Fibroblast of lung (primary cell): ENCODE measurements around the gene MPRIP. TPM values are rescaled to one million over a fixed set of nuclear protein-coding genes. Genes with fewer than 3 reads are reported as not detected.

Experiments used
- DNase-seq, 2 donors: peaks; one replicate each; pipeline versions ENCODE4 v3.0.0 to v3.0.0-alpha.2; 2010; ENCODE audit warnings: low read depth in 2 of 2
- H2AFZ ChIP-seq: 2 replicates; pipeline ENCODE4 v1.5.1; 2012; ENCODE audit warnings: low read length, control low read depth, inconsistent platforms
- H3K27ac ChIP-seq: 2 replicates; pipeline ENCODE4 v1.5.1; 2011; ENCODE audit warnings: low read length, control low read depth; ENCODE audit not compliant: insufficient read depth
- H3K27me3 ChIP-seq: 2 replicates; pipeline ENCODE4 v1.5.1; 2011; ENCODE audit warnings: mild to moderate bottlenecking, low read length; ENCODE audit not compliant: control insufficient read depth, insufficient read depth
- H3K36me3 ChIP-seq: 2 replicates; pipeline ENCODE4 v1.5.1; 2011; ENCODE audit warnings: low read length; ENCODE audit not compliant: control insufficient read depth, insufficient read depth
- H3K4me1 ChIP-seq: 2 replicates; pipeline ENCODE4 v1.5.1; 2011; ENCODE audit warnings: low read length; ENCODE audit not compliant: control insufficient read depth, insufficient read depth; ENCODE audit errors: extremely low read depth
- H3K4me2 ChIP-seq: 2 replicates; pipeline ENCODE4 v1.5.1; 2011; ENCODE audit warnings: low read length, control low read depth; ENCODE audit not compliant: insufficient read depth; ENCODE audit errors: extremely low read depth
- H3K4me3 ChIP-seq, 4 experiments: fragments of 200-600 bp in 1 of 4; sonication (generic) in 1 of 4; replicated peaks in 1 of 4; 2 replicates each; pipeline ENCODE4 v1.5.1; 2011 to 2016; ENCODE audit warnings: low read length in 4 of 4, low read depth in 3 of 4, mild to moderate bottlenecking in 3 of 4, control low read depth in 2 of 4, inconsistent platforms in 1 of 4, mixed read lengths in 1 of 4; ENCODE audit not compliant: insufficient read depth in 1 of 4; ENCODE audit errors: control extremely low read depth in 1 of 4
- H3K79me2 ChIP-seq: 2 replicates; pipeline ENCODE4 v1.5.1; 2012; ENCODE audit warnings: mild to moderate bottlenecking, low read length, inconsistent platforms; ENCODE audit not compliant: control insufficient read depth, insufficient read depth
- H3K9ac ChIP-seq: 2 replicates; pipeline ENCODE4 v1.5.1; 2011; ENCODE audit warnings: mild to moderate bottlenecking, low read length, control low read depth; ENCODE audit not compliant: insufficient read depth
- H3K9me3 ChIP-seq: 2 replicates; pipeline ENCODE4 v1.5.1; 2012; ENCODE audit warnings: low read depth, low read length; ENCODE audit not compliant: control insufficient read depth, insufficient read depth
- H4K20me1 ChIP-seq: 2 replicates; pipeline ENCODE4 v1.5.1; 2011; ENCODE audit warnings: low read length; ENCODE audit not compliant: control insufficient read depth, insufficient read depth; ENCODE audit errors: extremely low read depth
- CTCF ChIP-seq, 2 donors: IDR thresholded peaks in 1 of 2; conservative IDR thresholded peaks in 1 of 2; 1 replicate in 1 of 2; 2 replicates in 1 of 2; pipeline ENCODE4 v1.5.1; 2011 to 2012; ENCODE audit warnings: low read length in 2 of 2, control low read depth in 1 of 2, inconsistent platforms in 1 of 2, low read depth in 1 of 2, mild to moderate bottlenecking in 1 of 2
- EZH2 ChIP-seq: IDR thresholded peaks from 2 replicates; pipeline ENCODE4 v1.5.1; 2012; ENCODE audit warnings: low read length, control low read depth, mild to moderate bottlenecking; ENCODE audit errors: missing control alignments
- polyA plus RNA-seq, 2 donors: library from polyadenylated mRNA; depleted of rRNA in 1 of 2; stranded (reverse) in 1 of 2; unstranded in 1 of 2; fragments of >200 nt; gene quantifications; 2 replicates each; pipeline ENCODE4 v1.2.1, GENCODE V29; 2011 to 2012; ENCODE audit warnings: missing spikeins in 1 of 2
- total RNA-seq: library from RNA; depleted of rRNA; stranded (reverse); fragments of >200 nt; gene quantifications from 2 replicates; pipeline ENCODE4 v1.2.1, GENCODE V29; 2014

Gene MPRIP
- total and polyA plus RNA-seq, 2 donors (not counting 1 experiment from before 2014, with no cell fraction given): 104 to 124 TPM

GRCh38 chr17:17236295-17237025, 194.2 kb downstream of the MPRIP start:
- H3K79me2 ChIP-seq: peaks cover 49% of the 10 kb centered on the region
- H3K4me3 ChIP-seq: peak overlapping the region; percentile 85 to 98 (median 89)
- H3K36me3 ChIP-seq: peaks cover 6% of the 10 kb centered on the region
- peaks cover 2% of the 10 kb centered on the region for H3K4me1 ChIP-seq
- peak overlapping the region; percentile 99 for H3K4me2 ChIP-seq
- TF ChIP-seq CTCF (conservative IDR thresholded peaks at IDR 0.05 in 1 of 2, IDR thresholded peaks at IDR 0.05 in 1 of 2; ENCODE audit: low read depth in 1 of 2, low read length in 2 of 2): no peak
- no peak for TF ChIP-seq EZH2
- no peak overlapping the region for H2AFZ ChIP-seq
- no peaks in the 10 kb centered on the region for H3K27me3 ChIP-seq
- peak overlapping the region; percentile 100 for H3K27ac ChIP-seq
- peaks cover 5% of the 10 kb centered on the region for H4K20me1 ChIP-seq
- no peaks in the 10 kb centered on the region for H3K9me3 ChIP-seq
- DNase-seq: peak; percentile 14 to 47
- peak overlapping the region; percentile 99 for H3K9ac ChIP-seq

- Histone ChIP-seq H3K4me2 (peak within 1 kb of the TSS; percentile 99), H3K4me3 (peak within 1 kb of the TSS; percentile 85 to 98 (median 89)), H2AFZ (peak within 1 kb of the TSS; percentile 98), H3K9ac (peak within 1 kb of the TSS; percentile 99), H3K27ac (peak within 1 kb of the TSS; percentile 100), H3K79me2 (peaks cover 42% of the 10 kb centered on the region), H3K36me3 (peaks cover 2% of the 10 kb centered on the region), H3K4me1 (peaks cover 2% of the 10 kb centered on the region), H3K9me3 (no peaks in the 10 kb centered on the region), H4K20me1 (peaks cover 5% of the 10 kb centered on the region), H3K27me3 (no peaks in the 10 kb centered on the region)
- DNase-seq: peak; percentile 85 to 92
- TF ChIP-seq EZH2: no peak
- TF ChIP-seq CTCF (conservative IDR thresholded peaks at IDR 0.05 in 1 of 2, IDR thresholded peaks at IDR 0.05 in 1 of 2; ENCODE audit: low read depth in 1 of 2, low read length in 2 of 2): no peak
These were observed 195.0 kb downstream of the MPRIP start, which contains the start of gene FLCN for GRCh38 chr17:17237026-17237799. Gene FLCN (minus strand): TSS chr17:17237168. CDS start chr17:17228137, 9,031 bp downstream.

- no peak overlapping the region for H3K4me3 ChIP-seq
- TF ChIP-seq CTCF (conservative IDR thresholded peaks at IDR 0.05 in 1 of 2, IDR thresholded peaks at IDR 0.05 in 1 of 2; ENCODE audit: low read depth in 1 of 2, low read length in 2 of 2) (no peak), EZH2 (no peak)
- H3K9ac ChIP-seq: no peak overlapping the region
- H3K79me2 ChIP-seq: peaks cover 21% of the 10 kb centered on the region
- no peak for DNase-seq
- no peaks in the 10 kb centered on the region for H3K36me3 ChIP-seq
- no peak overlapping the region for H3K4me2 ChIP-seq
- H3K27me3 ChIP-seq: no peaks in the 10 kb centered on the region
- peaks cover 2% of the 10 kb centered on the region for H3K4me1 ChIP-seq
- peaks cover 5% of the 10 kb centered on the region for H4K20me1 ChIP-seq
- no peak overlapping the region for H2AFZ ChIP-seq
- H3K27ac ChIP-seq: no peak overlapping the region
- H3K9me3 ChIP-seq: no peaks in the 10 kb centered on the region
These were observed 197.6 kb downstream of the MPRIP start for GRCh38 chr17:17239832-17240231.
